C4-2B (cell line): ENCODE results near the gene CHD2.

Source experiments
- CTCF ChIP-seq: fragments of 450-650 bp; conservative IDR thresholded peaks from 2 replicates; pipeline ENCODE4 v1.5.1; 2017; ENCODE audit warnings: mild to moderate bottlenecking
- ZFX ChIP-seq: fragments of 450-650 bp; IDR thresholded peaks from 2 replicates; pipeline ENCODE4 v1.6.1; 2017

- TF ChIP-seq CTCF: peak; percentile 39; the same call in 1 of the 2 replicates
- no peak for TF ChIP-seq ZFX
These were observed 38.3 kb downstream of the CHD2 start for GRCh38 chr15:92938387-92938786.
